OCI-LY3 (cell line): ENCODE results near the gene PIGA.
"Not testable (repeated sequence)": the region's sequence is repeated elsewhere in the genome, so short reads cannot be mapped to it uniquely, and the experiment has no call there.

Experiments used
- H2AFZ ChIP-seq: fragments of 200-600, 300-600 bp; shearing (Covaris generic); 2 replicates; pipeline ENCODE4 v1.6.0; 2014; ENCODE audit warnings: antibody characterized with exemption, low read depth, low read length
- H3K27ac ChIP-seq: fragments of 200-600, 300-600 bp; sonication (generic); 2 replicates; pipeline ENCODE4 v1.5.1; 2014; ENCODE audit warnings: mild to moderate bottlenecking, low read length, moderate library complexity, mixed read lengths
- H3K27me3 ChIP-seq: fragments of 200-600, 300-600 bp; sonication (generic); 2 replicates; pipeline ENCODE4 v1.6.1; 2014; ENCODE audit warnings: low read depth, low read length, mixed read lengths
- H3K36me3 ChIP-seq: fragments of 200-600, 300-600 bp; sonication (generic); replicated peaks from 2 replicates; pipeline ENCODE3; 2014; ENCODE audit warnings: low read depth, low read length, mixed read lengths
- H3K4me1 ChIP-seq: fragments of 300-600, 200-600 bp; sonication (generic); 2 replicates; pipeline ENCODE4 v1.6.1; 2014; ENCODE audit warnings: low read length, mixed read lengths
- H3K4me2 ChIP-seq: fragments of 200-600, 300-600 bp; sonication (generic); 2 replicates; pipeline ENCODE4 v1.6.1; 2014; ENCODE audit warnings: low read length, mixed read lengths
- H3K4me3 ChIP-seq: fragments of 300-600, 200-600 bp; sonication (generic); 2 replicates; pipeline ENCODE4 v1.5.1; 2014; ENCODE audit warnings: antibody characterized with exemption, mild to moderate bottlenecking, low read length, moderate library complexity
- H3K79me2 ChIP-seq: fragments of 300-600, 200-600 bp; shearing (Covaris generic); 2 replicates; pipeline ENCODE4 v1.6.1; 2014; ENCODE audit warnings: mild to moderate bottlenecking, low read length, mixed read lengths
- H3K9ac ChIP-seq: fragments of 300-600, 200-600 bp; shearing (Covaris generic); 2 replicates; pipeline ENCODE4 v1.6.0; 2014; ENCODE audit warnings: mild to moderate bottlenecking, low read length, moderate library complexity
- H3K9me3 ChIP-seq: fragments of 200-600, 300-600 bp; shearing (Covaris generic); 2 replicates; pipeline ENCODE4 v1.6.1; 2014; ENCODE audit warnings: low read length, mixed read lengths; ENCODE audit not compliant: insufficient read depth
- H4K20me1 ChIP-seq: fragments of 200-600, 300-600 bp; sonication (generic); 2 replicates; pipeline ENCODE4 v1.6.1; 2016; ENCODE audit warnings: low read length, mixed read lengths; ENCODE audit not compliant: insufficient read depth
- EZH2phosphoT487 ChIP-seq: fragments of 200-600 bp; shearing (Covaris generic); IDR thresholded peaks from 2 replicates; pipeline ENCODE4 v1.6.1; 2018; ENCODE audit warnings: antibody characterized with exemption, mixed run types, low read depth
- TF ChIP-seq, protein P1 (sequence below): fragments of 200-600, 300-600 bp; sonication (generic); IDR thresholded peaks from 2 replicates; pipeline ENCODE4 v1.5.1; 2014; ENCODE audit warnings: antibody characterized with exemption, low read length, low read depth

PIGA gene

DNA sequence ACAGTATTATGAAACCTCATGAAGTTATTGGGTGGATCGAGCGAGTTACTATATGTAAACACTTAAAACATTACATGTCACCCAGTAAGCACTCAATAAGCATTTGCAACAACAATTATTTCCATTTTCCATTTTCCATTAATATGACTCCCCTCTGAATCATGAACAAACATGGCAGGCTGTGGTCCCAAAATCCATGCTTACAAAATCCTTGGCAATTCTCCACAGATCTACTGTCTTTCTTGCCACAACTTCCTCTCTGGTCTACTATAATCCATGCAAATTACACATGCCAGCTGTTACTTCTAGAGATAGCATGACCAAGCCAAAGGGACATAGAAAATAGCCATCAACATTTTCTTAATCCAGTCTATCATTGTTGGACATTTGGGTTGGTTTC is 41.9 kb downstream of the PIGA start:
- H3K9me3 ChIP-seq: no peaks in the 10 kb centered on the region
- no peaks in the 10 kb centered on the region for H4K20me1 ChIP-seq
- H3K4me2 ChIP-seq: no peak overlapping the region
- H3K4me3 ChIP-seq: no peak overlapping the region
- no peak overlapping the region for H3K27ac ChIP-seq
- peaks cover 3% of the 10 kb centered on the region for H3K4me1 ChIP-seq
- no peaks in the 10 kb centered on the region for H3K79me2 ChIP-seq
- H2AFZ ChIP-seq: no peak overlapping the region
- no peak for TF ChIP-seq EZH2phosphoT487
- TF ChIP-seq, protein P1, sequence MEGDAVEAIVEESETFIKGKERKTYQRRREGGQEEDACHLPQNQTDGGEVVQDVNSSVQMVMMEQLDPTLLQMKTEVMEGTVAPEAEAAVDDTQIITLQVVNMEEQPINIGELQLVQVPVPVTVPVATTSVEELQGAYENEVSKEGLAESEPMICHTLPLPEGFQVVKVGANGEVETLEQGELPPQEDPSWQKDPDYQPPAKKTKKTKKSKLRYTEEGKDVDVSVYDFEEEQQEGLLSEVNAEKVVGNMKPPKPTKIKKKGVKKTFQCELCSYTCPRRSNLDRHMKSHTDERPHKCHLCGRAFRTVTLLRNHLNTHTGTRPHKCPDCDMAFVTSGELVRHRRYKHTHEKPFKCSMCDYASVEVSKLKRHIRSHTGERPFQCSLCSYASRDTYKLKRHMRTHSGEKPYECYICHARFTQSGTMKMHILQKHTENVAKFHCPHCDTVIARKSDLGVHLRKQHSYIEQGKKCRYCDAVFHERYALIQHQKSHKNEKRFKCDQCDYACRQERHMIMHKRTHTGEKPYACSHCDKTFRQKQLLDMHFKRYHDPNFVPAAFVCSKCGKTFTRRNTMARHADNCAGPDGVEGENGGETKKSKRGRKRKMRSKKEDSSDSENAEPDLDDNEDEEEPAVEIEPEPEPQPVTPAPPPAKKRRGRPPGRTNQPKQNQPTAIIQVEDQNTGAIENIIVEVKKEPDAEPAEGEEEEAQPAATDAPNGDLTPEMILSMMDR: no peak
- H3K27me3 ChIP-seq: no peaks in the 10 kb centered on the region
- no peaks in the 10 kb centered on the region for H3K36me3 ChIP-seq
- H3K9ac ChIP-seq: no peak overlapping the region

DNA sequence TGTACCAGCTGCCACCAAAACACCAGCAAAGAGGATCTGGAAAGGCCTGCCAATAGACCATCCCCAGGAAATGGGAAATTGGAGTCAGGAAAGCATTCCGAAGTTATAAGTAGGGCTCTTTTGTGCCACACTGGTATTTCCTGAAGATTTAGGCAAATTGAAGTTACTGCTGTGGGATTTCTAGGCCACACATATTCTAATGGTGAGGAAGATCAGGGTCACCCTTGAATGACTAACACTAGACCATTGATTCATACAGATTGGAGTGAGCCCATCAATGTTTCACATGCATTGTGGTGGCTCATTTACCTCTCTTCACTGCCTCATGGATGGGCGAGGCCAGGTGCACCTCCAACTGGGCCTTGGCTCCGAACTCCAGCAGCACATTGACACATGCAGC is 42.5 kb downstream of the PIGA start:
- no peak overlapping the region for H2AFZ ChIP-seq
- H3K27ac ChIP-seq: no peak overlapping the region

DNA sequence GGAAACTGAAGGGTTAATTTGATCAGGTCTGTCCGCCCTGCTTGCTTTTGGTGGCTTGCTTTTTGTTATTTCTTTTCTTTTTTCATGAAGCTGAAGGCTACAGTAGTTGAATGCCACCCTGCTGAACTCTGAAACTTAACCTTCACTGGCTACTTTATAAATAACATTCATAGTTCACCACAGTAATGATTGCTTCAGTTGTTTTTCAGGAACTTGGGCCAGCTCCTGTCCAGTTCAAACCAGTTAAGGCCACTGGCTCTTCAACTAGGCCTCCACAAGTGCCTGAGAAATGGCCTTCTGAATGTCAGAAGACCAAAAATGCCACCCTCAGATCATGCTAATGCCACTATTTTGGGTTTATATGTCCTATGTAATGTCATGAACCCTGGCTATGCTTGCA is 57.7 kb downstream of the PIGA start:
- Histone ChIP-seq H3K79me2 (no peaks in the 10 kb centered on the region), H3K4me1 (no peaks in the 10 kb centered on the region), H3K4me2 (no peak overlapping the region), H3K36me3 (no peaks in the 10 kb centered on the region), H3K4me3 (no peak overlapping the region), H3K9me3 (no peaks in the 10 kb centered on the region), H3K27me3 (no peaks in the 10 kb centered on the region), H2AFZ (no peak overlapping the region), H3K9ac (no peak overlapping the region), H4K20me1 (no peaks in the 10 kb centered on the region), H3K27ac (no peak overlapping the region)
- no peak for TF ChIP-seq EZH2phosphoT487
- TF ChIP-seq, protein P1: no peak

More for the DNA sequence above, 42.5 kb downstream of the PIGA start:
- H3K4me3 ChIP-seq: no peak overlapping the region
- no peak overlapping the region for H3K4me2 ChIP-seq
- TF ChIP-seq, protein P1: no peak
- no peak for TF ChIP-seq EZH2phosphoT487
- no peak overlapping the region for H3K9ac ChIP-seq
- no peaks in the 10 kb centered on the region for H4K20me1 ChIP-seq
- H3K4me1 ChIP-seq: peaks cover 3% of the 10 kb centered on the region
- no peaks in the 10 kb centered on the region for H3K36me3 ChIP-seq
- no peaks in the 10 kb centered on the region for H3K79me2 ChIP-seq
- no peaks in the 10 kb centered on the region for H3K27me3 ChIP-seq
- no peaks in the 10 kb centered on the region for H3K9me3 ChIP-seq

DNA sequence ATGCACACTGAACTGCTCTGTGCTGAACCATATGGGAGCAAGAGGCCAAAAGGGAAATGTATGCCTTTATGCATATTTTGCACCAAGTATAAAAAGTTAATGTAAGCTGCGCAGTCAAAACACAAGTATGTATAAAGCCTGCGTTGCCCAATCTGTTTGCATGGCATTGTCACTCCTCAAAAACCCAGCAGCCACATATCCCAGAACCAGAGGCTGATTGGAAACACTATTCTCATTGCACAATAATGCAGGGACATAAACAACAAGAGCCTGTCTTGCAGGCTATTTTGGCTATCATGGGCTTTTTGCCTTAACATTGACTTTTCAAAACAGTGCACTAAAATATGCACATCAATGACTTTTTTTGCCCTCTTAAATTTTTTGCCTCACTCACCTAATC is 60.4 kb downstream of the PIGA start:
- Histone ChIP-seq H4K20me1 (no peaks in the 10 kb centered on the region), H3K9me3 (no peaks in the 10 kb centered on the region), H3K4me2 (no peak overlapping the region), H3K27ac (no peak overlapping the region), H3K9ac (no peak overlapping the region), H2AFZ (no peak overlapping the region), H3K4me1 (no peaks in the 10 kb centered on the region), H3K36me3 (no peaks in the 10 kb centered on the region), H3K27me3 (no peaks in the 10 kb centered on the region), H3K4me3 (no peak overlapping the region), H3K79me2 (no peaks in the 10 kb centered on the region)
- TF ChIP-seq, protein P1: no peak

DNA sequence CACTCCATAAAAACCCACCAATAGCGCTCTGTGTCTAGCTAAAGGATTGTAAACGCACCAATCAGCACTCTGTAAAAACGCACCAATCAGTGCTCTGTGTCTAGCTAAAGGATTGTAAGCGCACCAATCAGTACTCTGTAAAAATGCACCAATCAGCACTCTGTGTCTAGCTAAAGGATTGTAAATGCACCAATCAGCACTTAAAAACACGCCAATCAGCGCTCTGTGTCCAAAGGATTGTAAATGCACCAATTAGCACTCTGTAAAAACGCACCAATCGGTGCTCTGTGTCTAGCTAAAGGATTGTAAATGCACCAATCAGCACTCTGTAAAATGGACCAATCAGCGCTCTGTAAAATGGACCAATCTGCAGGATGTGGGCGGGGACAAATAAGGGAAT is 62.0 kb downstream of the PIGA start:
- not testable (repeated sequence) for H2AFZ ChIP-seq, H4K20me1 ChIP-seq, H3K9me3 ChIP-seq, H3K4me2 ChIP-seq, H3K27ac ChIP-seq, H3K9ac ChIP-seq, H3K4me1 ChIP-seq, H3K27me3 ChIP-seq, H3K4me3 ChIP-seq, H3K36me3 ChIP-seq, H3K79me2 ChIP-seq
